K562 (cell line): ENCODE measurements around the gene NEDD4L. TPM values are rescaled to one million over a fixed set of nuclear protein-coding genes. Genes with fewer than 3 reads are reported as not detected.

ENCODE experiments used
- ESRRA ChIP-seq: fragments of 450-650 bp; IDR thresholded peaks from 2 replicates; pipeline ENCODE4 v1.6.1; 2014; ENCODE audit warnings: low read depth, mild to moderate bottlenecking, moderate library complexity, borderline replicate concordance
- GTF3C2 ChIP-seq: IDR thresholded peaks from 3 replicates; pipeline ENCODE4 v1.6.1; 2011; ENCODE audit warnings: borderline replicate concordance, mild to moderate bottlenecking, moderate library complexity; ENCODE audit not compliant: insufficient read length; ENCODE audit errors: extremely low read depth
- NRF1 ChIP-seq, 2 experiments: fragments of 450-650 bp; IDR thresholded peaks in 1 of 2; conservative IDR thresholded peaks in 1 of 2; 2 replicates each; pipeline ENCODE4 v1.6.1; 2014; ENCODE audit warnings: mild to moderate bottlenecking in 2 of 2
- POLR3G ChIP-seq: IDR thresholded peaks from 2 replicates; pipeline ENCODE4 v1.6.1; 2011; ENCODE audit not compliant: insufficient read length, insufficient replicate concordance; ENCODE audit errors: extremely low read depth
- TBP ChIP-seq: optimal IDR thresholded peaks from 2 replicates; pipeline ENCODE3; 2011; ENCODE audit warnings: low read depth, low read length, improper control_type of control experiment
- TSC22D4 ChIP-seq: fragments of 450-650 bp; IDR thresholded peaks from 2 replicates; pipeline ENCODE4 v1.6.1; 2016; ENCODE audit warnings: missing genetic modification characterization, missing biosample characterization, control low read depth
- U2AF2 ChIP-seq: fragments of 200-400 bp; formaldehyde crosslinking; optimal IDR thresholded peaks from 2 replicates; pipeline ENCODE3; 2017; ENCODE audit warnings: low read depth, mild to moderate bottlenecking, low read length
- ZNF124 ChIP-seq: sonication (generic); formaldehyde crosslinking; IDR thresholded peaks from 2 replicates; pipeline ENCODE4 v1.8.1; 2022; ENCODE audit warnings: missing genetic modification reagents
- ZNF395 ChIP-seq: fragments of 200-800 bp; sonication (Bioruptor generic); IDR thresholded peaks from 2 replicates; pipeline ENCODE4 v1.6.1; 2017; ENCODE audit warnings: missing genetic modification characterization, missing compliant biosample characterization
- ZNF639 ChIP-seq, 2 experiments: fragments of 200-800 bp in 1 of 2; sonication (Bioruptor generic) in 1 of 2; sonication (generic) in 1 of 2; formaldehyde crosslinking in 1 of 2; IDR thresholded peaks in 1 of 2; conservative IDR thresholded peaks in 1 of 2; 2 replicates each; pipeline versions ENCODE4 v1.5.0 to v1.6.1; 2016 to 2020; ENCODE audit warnings: missing compliant biosample characterization in 1 of 2, missing genetic modification characterization in 1 of 2, missing genetic modification reagents in 1 of 2
- ZSCAN29 ChIP-seq: fragments of 450-650 bp; IDR thresholded peaks from 2 replicates; pipeline ENCODE4 v1.6.1; 2017
- polyA plus RNA-seq, 8 experiments: library from polyadenylated mRNA; depleted of rRNA in 4 of 8; stranded (reverse) in 5 of 8; unstranded in 3 of 8; fragments of >200 nt; fragmentation: Nextera tagmentation in 2 of 8; fragmentation: Illumina TruSeq in 1 of 8; extraction: Ambion mirVana in 2 of 8; extraction: Trizol in 1 of 8; gene quantifications; 2 replicates each; pipeline versions ENCODE4 v1.2.1 to v1.2.3, GENCODE V29; 2011 to 2014; ENCODE audit warnings: inconsistent platforms in 1 of 8, missing spikeins in 1 of 8
- total RNA-seq, 7 experiments: library from RNA; depleted of rRNA in 6 of 7; stranded (reverse); fragments of >200 nt in 6 of 7; fragmentation: Illumina TruSeq in 2 of 7; extraction: Trizol in 2 of 7; gene quantifications; 2 replicates each; pipeline versions ENCODE4 v1.2.1 to v1.2.3, GENCODE V29; 2011 to 2021; ENCODE audit warnings: low replicate concordance in 1 of 7
- TF ChIP-seq, protein P1 (sequence below), 2 experiments: fragments of 450-650 bp; IDR thresholded peaks; 2 replicates each; pipeline ENCODE4 v1.6.1; 2016; ENCODE audit warnings: mild to moderate bottlenecking in 2 of 2, borderline replicate concordance in 1 of 2, low read depth in 1 of 2, moderate library complexity in 1 of 2

The NEDD4L gene
- total and polyA plus RNA-seq, 9 of the 15 experiments (the other 6 are each of a cell fraction or from before 2014, with no cell fraction given) = 8.1 to 33.4 (median 19.9) TPM

GRCh38 chr18:58221060-58221725, 177.2 kb downstream of the NEDD4L start (continued):
- TF ChIP-seq, protein P1, sequence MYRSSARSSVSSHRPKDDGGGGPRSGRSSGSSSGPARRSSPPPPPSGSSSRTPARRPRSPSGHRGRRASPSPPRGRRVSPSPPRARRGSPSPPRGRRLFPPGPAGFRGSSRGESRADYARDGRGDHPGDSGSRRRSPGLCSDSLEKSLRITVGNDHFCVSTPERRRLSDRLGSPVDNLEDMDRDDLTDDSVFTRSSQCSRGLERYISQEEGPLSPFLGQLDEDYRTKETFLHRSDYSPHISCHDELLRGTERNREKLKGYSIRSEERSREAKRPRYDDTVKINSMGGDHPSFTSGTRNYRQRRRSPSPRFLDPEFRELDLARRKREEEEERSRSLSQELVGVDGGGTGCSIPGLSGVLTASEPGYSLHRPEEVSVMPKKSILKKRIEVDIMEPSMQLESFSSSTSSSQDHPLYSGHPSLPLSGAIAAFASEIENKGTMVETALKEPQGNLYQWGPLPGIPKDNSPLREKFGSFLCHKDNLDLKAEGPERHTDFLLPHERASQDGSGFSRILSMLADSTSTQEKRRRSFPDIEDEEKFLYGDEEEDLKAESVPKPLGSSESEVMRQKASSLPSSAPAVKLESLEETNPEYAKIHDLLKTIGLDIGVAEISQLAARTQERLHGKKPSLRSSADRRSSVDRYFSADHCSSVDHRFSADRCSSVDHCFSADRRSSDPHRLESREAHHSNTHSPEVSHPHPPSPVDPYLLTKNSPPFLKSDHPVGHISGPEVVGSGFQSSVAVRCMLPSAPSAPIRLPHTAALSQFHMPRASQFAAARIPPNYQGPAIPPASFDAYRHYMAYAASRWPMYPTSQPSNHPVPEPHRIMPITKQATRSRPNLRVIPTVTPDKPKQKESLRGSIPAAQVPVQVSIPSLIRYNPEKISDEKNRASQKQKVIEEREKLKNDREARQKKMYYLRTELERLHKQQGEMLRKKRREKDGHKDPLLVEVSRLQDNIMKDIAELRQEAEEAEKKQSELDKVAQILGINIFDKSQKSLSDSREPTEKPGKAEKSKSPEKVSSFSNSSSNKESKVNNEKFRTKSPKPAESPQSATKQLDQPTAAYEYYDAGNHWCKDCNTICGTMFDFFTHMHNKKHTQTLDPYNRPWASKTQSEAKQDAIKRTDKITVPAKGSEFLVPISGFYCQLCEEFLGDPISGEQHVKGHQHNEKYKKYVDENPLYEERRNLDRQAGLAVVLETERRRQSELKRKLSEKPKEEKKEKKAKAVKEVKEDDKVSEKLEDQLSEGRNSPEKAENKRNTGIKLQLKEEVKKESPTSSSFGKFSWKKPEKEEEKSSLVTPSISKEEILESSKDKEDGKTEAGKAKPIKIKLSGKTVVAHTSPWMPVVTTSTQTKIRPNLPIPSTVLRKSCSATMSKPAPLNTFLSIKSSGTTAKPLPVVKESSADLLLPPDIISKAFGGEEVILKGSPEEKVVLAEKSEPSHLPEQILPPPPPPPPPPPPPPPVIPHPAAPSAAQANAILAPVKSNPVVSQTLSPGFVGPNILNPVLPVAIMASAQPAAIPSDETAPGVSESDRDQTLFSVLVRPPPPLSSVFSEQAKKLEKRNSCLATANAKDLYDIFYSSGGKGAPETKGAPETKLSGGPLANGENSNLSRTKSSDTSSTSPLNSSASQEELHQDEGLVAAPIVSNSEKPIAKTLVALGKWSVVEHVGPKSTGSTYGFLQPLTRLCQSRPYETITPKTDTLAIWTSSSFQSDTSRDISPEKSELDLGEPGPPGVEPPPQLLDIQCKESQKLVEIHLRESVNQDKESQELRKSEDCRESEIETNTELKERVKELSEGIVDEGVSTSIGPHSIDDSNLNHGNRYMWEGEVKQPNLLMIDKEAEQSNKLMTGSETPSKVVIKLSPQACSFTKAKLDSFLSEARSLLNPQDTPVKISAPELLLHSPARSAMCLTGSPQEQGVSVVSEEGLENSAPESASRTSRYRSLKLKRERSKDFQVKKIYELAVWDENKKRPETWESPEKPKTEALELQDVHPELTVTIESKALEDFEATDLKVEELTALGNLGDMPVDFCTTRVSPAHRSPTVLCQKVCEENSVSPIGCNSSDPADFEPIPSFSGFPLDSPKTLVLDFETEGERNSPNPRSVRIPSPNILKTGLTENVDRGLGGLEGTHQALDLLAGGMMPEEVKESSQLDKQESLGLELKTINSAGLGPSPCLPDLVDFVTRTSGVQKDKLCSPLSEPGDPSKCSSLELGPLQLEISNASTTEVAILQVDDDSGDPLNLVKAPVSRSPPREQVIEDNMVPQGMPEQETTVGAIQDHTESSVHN (IDR thresholded peaks at IDR 0.05; ENCODE audit: borderline replicate concordance in 1 of 2, low read depth in 1 of 2) = peak in 1 of 2 experiments; percentile 64; a peak in 1 of 4 replicates
- TF ChIP-seq ESRRA = peak; percentile 22; the same call in 1 of the 2 replicates
- TF ChIP-seq ZNF124 (CRISPR knock-in tag) = no peak
- no peak for TF ChIP-seq POLR3G
- no peak for TF ChIP-seq NRF1 (conservative IDR thresholded peaks at IDR 0.05 in 1 of 2, IDR thresholded peaks at IDR 0.05 in 1 of 2)
- no peak for TF ChIP-seq ZNF639 (CRISPR knock-in tag; conservative IDR thresholded peaks at IDR 0.05 in 1 of 2, IDR thresholded peaks at IDR 0.05 in 1 of 2)
- no peak for TF ChIP-seq U2AF2
- TF ChIP-seq ZNF395 (CRISPR knock-in tag) = no peak
- TF ChIP-seq TBP = peak; percentile 84
- no peak for TF ChIP-seq GTF3C2
- no peak for TF ChIP-seq ZSCAN29
- TF ChIP-seq TSC22D4 (tag) = no peak
